ENCODE measurements around the gene TRMU. TPM values are rescaled to one million over a fixed set of nuclear protein-coding genes. Genes with fewer than 3 reads are reported as not detected.

Gene TRMU
- total RNA-seq, 1 experiment from 2014 or later, result 90.1 TPM

GRCh38 chr22:46374663-46375474 is 39.4 kb downstream of the TRMU start:
- no TSS peak for BruUV-seq (replicated peaks)
- ChIA-PET POLR2A (ENCODE audit: low non-redundant PET) (no interaction called here), CTCF (no interaction called here)
- no peak for DNase-seq (ENCODE audit: low spot score)
- H3K27me3 ChIP-seq (replicated peaks; ENCODE audit: insufficient read depth, low read depth, low read length, poor library complexity), result no peaks in the 10 kb centered on the region
- H3K9me3 ChIP-seq (ENCODE audit: low read depth, low read length, poor library complexity, severe bottlenecking), result no peaks in the 10 kb centered on the region
- no peaks in the 10 kb centered on the region for H3K36me3 ChIP-seq (ENCODE audit: insufficient read depth, low read length, poor library complexity, severe bottlenecking)
- no peak for TF ChIP-seq EZH2 (IDR thresholded peaks at IDR 0.05; ENCODE audit: borderline replicate concordance, low read depth, low read length, poor library complexity, severe bottlenecking)
- H3K4me1 ChIP-seq (ENCODE audit: insufficient read depth, low read length, poor library complexity, severe bottlenecking), result no peaks in the 10 kb centered on the region
- H3K4me3 ChIP-seq (ENCODE audit: low read depth, low read length, poor library complexity, severe bottlenecking), result no peak overlapping the region
- H3K27ac ChIP-seq (ENCODE audit: low read depth, low read length, poor library complexity, severe bottlenecking), result no peak overlapping the region
- intact Hi-C loops (cut with micrococcal nuclease; ENCODE audit: unreplicated experiment), result no loop called here

GRCh38 chr22:46376111-46376510 is 40.6 kb downstream of the TRMU start:
- no peak for DNase-seq (ENCODE audit: low spot score)
- no peaks in the 10 kb centered on the region for H3K9me3 ChIP-seq (ENCODE audit: low read depth, low read length, poor library complexity, severe bottlenecking)
- no peak overlapping the region for H3K4me3 ChIP-seq (ENCODE audit: low read depth, low read length, poor library complexity, severe bottlenecking)
- ChIA-PET POLR2A (ENCODE audit: low non-redundant PET) (interaction anchor here (0.6 kb wide), 1 partner anchor 176 kb away, joined by 10 read pairs; no protein-coding TSS in a partner anchor), CTCF (no interaction called here)
- TF ChIP-seq EZH2 (IDR thresholded peaks at IDR 0.05; ENCODE audit: borderline replicate concordance, low read depth, low read length, poor library complexity, severe bottlenecking) (no peak), CTCF (conservative IDR thresholded peaks at IDR 0.05; ENCODE audit: low read depth, low read length) (no peak)
- no peaks in the 10 kb centered on the region for H3K36me3 ChIP-seq (ENCODE audit: insufficient read depth, low read length, poor library complexity, severe bottlenecking)
- H3K4me1 ChIP-seq (ENCODE audit: insufficient read depth, low read length, poor library complexity, severe bottlenecking), result no peaks in the 10 kb centered on the region
- intact Hi-C loops (cut with micrococcal nuclease; ENCODE audit: unreplicated experiment), result no loop called here
- no TSS peak for BruUV-seq (replicated peaks)
- no peak overlapping the region for H3K27ac ChIP-seq (ENCODE audit: low read depth, low read length, poor library complexity, severe bottlenecking)
- no peaks in the 10 kb centered on the region for H3K27me3 ChIP-seq (replicated peaks; ENCODE audit: insufficient read depth, low read depth, low read length, poor library complexity)

- no TSS peak for BruUV-seq (replicated peaks)
- no peak for DNase-seq (ENCODE audit: low spot score)
- intact Hi-C loops (cut with micrococcal nuclease; ENCODE audit: unreplicated experiment), result no loop called here
- no peak overlapping the region for H3K4me3 ChIP-seq (ENCODE audit: low read depth, low read length, poor library complexity, severe bottlenecking)
- CTCF ChIA-PET, result no interaction called here
- POLR2A ChIA-PET (ENCODE audit: low non-redundant PET), result no interaction called here
- TF ChIP-seq CTCF (conservative IDR thresholded peaks at IDR 0.05; ENCODE audit: low read depth, low read length) (no peak), EZH2 (IDR thresholded peaks at IDR 0.05; ENCODE audit: borderline replicate concordance, low read depth, low read length, poor library complexity, severe bottlenecking) (no peak)
- no peaks in the 10 kb centered on the region for H3K4me1 ChIP-seq (ENCODE audit: insufficient read depth, low read length, poor library complexity, severe bottlenecking)
- no peak overlapping the region for H3K27ac ChIP-seq (ENCODE audit: low read depth, low read length, poor library complexity, severe bottlenecking)
- H3K27me3 ChIP-seq (replicated peaks; ENCODE audit: insufficient read depth, low read depth, low read length, poor library complexity), result no peaks in the 10 kb centered on the region
- no peaks in the 10 kb centered on the region for H3K36me3 ChIP-seq (ENCODE audit: insufficient read depth, low read length, poor library complexity, severe bottlenecking)
- H3K9me3 ChIP-seq (ENCODE audit: low read depth, low read length, poor library complexity, severe bottlenecking), result no peaks in the 10 kb centered on the region
These were observed 41.5 kb downstream of the TRMU start for GRCh38 chr22:46376908-46377524.

All from A673 (cell line).